Activated CD4-positive, alpha-beta T cell treated with anti-CD3 and anti-CD28 coated beads, Interleukin-2, amount 10 ng/mL, durations not matched to agents 7 days and 5 days (primary cell): ENCODE results near the gene SLAMF9. TPM values are rescaled to one million over a fixed set of nuclear protein-coding genes. Genes with fewer than 3 reads are reported as not detected.

Experiments used
- CTCF ChIA-PET: fragments of 350-600 bp; sonication (Branson Sonifier 250); formaldehyde crosslinking; loops from one replicate; lab custom pipeline; 2021; ENCODE audit warnings: antibody characterized with exemption; lab: Charles Lee
- POLR2A ChIA-PET: fragments of 350-600 bp; sonication (Branson Sonifier 250); formaldehyde crosslinking; loops from one replicate; lab custom pipeline; 2021; ENCODE audit warnings: antibody characterized with exemption; lab: Charles Lee
- DNase-seq: peaks from one replicate; pipeline ENCODE4 v3.0.0-alpha.2; 2020
- H3K27ac Mint-ChIP-seq: one replicate; pipeline ENCODE4 v1.8.0; 2021; ENCODE audit warnings: mild to moderate bottlenecking, moderate library complexity, mixed read lengths
- H3K27me3 Mint-ChIP-seq: one replicate; pipeline ENCODE4 v1.8.0; 2021; ENCODE audit warnings: mixed read lengths
- H3K36me3 Mint-ChIP-seq: one replicate; pipeline ENCODE4 v1.8.0; 2021; ENCODE audit warnings: low read depth, mixed read lengths
- H3K4me1 Mint-ChIP-seq: one replicate; pipeline ENCODE4 v1.8.0; 2021; ENCODE audit warnings: mixed read lengths
- H3K4me3 Mint-ChIP-seq: one replicate; pipeline ENCODE4 v1.8.0; 2021; ENCODE audit warnings: mild to moderate bottlenecking, moderate library complexity, mixed read lengths
- H3K9me3 Mint-ChIP-seq: one replicate; pipeline ENCODE4 v1.8.0; 2021; ENCODE audit warnings: mixed read lengths
- total RNA-seq, 2 experiments: library from RNA; stranded (reverse); gene quantifications; one replicate each; pipeline ENCODE4 v1.2.3, GENCODE V29; 2021

The SLAMF9 gene
- total RNA-seq, 2 experiments from 2014 or later = not detected

DNA sequence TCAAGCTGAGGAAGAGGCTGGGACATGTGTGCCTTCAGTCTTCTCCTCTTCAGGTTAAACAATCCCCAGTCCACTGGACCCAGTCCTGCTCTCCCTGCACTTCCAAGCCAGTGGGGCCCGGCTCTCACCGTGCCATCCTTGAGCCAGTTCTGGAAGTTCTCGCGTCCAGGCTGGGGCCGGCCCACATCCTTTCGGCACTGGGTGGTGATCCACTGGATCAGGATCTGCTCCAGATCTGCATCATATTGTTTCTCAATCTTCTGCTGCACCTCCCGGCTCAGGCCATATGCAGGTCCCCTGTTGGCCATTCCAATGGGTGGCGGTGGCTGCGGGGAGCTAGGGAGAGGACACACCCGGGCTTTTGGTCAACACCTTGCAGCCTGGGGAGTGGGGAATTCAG, 33.8 kb downstream of the SLAMF9 start:
- H3K9me3 Mint-ChIP-seq = no peaks in the 10 kb centered on the region
- H3K27me3 Mint-ChIP-seq = no peaks in the 10 kb centered on the region
- ChIA-PET POLR2A (no interaction called here), CTCF (interaction anchor here (0.6 kb wide), 1 partner anchor 25 kb away, joined by 4 read pairs; no protein-coding TSS in a partner anchor)
- H3K36me3 Mint-ChIP-seq = peaks cover 68% of the 10 kb centered on the region
- DNase-seq = no peak
- H3K27ac Mint-ChIP-seq = peak overlapping the region; percentile 95
- peaks cover 66% of the 10 kb centered on the region for H3K4me1 Mint-ChIP-seq
- no peak overlapping the region for H3K4me3 Mint-ChIP-seq

DNA sequence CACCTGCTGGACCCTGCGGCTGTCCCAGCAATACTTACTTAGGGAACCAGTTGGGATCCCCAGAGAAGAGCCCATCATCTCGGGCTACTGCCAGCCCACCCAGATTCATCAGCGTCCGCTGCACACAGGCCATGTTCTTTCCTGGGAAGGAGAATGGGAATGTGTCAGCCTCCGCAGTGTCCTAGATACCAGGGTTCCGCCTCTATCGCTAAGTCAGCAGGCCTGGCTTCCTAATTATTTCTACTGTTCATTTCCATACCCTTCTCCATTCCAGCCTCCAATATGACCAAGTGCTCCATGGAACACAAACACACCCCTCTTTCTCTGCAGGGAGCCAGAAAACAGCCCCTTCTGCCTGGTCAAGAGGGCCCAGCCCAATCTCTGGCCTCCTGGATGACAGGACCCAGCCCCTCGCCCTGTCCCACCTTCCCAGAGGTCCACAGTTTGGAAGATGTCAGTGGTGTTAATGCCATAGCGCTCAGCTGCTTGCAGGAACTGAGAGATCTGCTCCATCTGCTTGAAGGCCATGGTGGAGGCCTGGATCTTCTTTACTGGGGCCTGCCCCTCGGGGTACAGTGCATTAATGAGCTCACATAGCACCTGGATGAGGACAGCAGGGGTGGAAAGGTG, 34.7 kb downstream of the SLAMF9 start:
- Mint-ChIP-seq H3K27me3 (no peaks in the 10 kb centered on the region), H3K9me3 (no peaks in the 10 kb centered on the region), H3K36me3 (peaks cover 67% of the 10 kb centered on the region), H3K27ac (no peak overlapping the region), H3K4me3 (no peak overlapping the region), H3K4me1 (peaks cover 68% of the 10 kb centered on the region)
- CTCF ChIA-PET = interaction anchor here (0.6 kb wide), 1 partner anchor 203 kb away, joined by 3 read pairs; no protein-coding TSS in a partner anchor
- POLR2A ChIA-PET = no interaction called here
- DNase-seq = no peak

DNA sequence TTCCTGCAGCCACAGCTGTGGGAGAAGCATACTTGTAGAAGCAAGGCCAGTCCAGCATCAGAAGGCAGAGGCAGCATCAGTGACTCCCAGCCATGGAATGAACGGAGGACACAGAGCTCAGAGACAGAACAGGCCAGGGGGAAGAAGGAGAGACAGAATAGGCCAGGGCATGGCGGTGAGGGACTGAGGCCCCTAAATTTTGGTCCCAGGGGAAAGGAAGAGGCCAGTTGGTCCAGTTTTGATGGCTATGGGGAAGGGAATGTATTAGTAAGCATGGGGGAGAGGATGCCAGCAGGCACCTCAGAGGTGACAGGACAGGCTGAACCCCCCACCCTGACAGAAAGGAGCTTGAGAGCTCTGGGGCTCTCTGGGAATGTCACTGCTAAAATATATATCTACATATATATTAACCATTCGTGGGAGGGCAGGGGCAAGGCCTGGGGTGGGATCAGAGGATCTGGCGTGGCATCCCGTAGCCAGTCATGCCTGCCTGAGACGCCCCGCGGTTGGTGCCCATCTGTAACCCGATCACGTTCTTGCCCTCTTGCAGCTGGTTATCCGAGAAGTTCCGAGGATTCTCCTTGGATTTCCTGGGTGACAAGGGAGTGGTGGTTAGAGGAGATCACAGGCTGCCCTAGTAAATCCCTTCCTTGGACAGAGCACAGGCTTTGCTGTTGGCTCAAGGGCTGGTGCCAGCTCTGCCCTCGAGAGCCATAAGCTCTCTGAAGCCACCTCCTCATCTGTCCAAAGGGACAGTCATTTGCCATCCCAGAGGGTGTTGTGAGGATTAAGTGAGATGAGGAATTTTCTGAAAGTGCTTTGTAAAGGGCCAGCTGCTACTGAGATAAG, 35.5 kb downstream of the SLAMF9 start:
- H3K27ac Mint-ChIP-seq = peak overlapping the region; percentile 62
- H3K4me1 Mint-ChIP-seq = peaks cover 76% of the 10 kb centered on the region
- POLR2A ChIA-PET = no interaction called here
- DNase-seq = no peak
- CTCF ChIA-PET = interaction anchor here (0.6 kb wide), 1 partner anchor 204 kb away, joined by 3 read pairs; no protein-coding TSS in a partner anchor
- no peaks in the 10 kb centered on the region for H3K9me3 Mint-ChIP-seq
- H3K4me3 Mint-ChIP-seq = no peak overlapping the region
- H3K27me3 Mint-ChIP-seq = no peaks in the 10 kb centered on the region
- H3K36me3 Mint-ChIP-seq = peaks cover 66% of the 10 kb centered on the region

DNA sequence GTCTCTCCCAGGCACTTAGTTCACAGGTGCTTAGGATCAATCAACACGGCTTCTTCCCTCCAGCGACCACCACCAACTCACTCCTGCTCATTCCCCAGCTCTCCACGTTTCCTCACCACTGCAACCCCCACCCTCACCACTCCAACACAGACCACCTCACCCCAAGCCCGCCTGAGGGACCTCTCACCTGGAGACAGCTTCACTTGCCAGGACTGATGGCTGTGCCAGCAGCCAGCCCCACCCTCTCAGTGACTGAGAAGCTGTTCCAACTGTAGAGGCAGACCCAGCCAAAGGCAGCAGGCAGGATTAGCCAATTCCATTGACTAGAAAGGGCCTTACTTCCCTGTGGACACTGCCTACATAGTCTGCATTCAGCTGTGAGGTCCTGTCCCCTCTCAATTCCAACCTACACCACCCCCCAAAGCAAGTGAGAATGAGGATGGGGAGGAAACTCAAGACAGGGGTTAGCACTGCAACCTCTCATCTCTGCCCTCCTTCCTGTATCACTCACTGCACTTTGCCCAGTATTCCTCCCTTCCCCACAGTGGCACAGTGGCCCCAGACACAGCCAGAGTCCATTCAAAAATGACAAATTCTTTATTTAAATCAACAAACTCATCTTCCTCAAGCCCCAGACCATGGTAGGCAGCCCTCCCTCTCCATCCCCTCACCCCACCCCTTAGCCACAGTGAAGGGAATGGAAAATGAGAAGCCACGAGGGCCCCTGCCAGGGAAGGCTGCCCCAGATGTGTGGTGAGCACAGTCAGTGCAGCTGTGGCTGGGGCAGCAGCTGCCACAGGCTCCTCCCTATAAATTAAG, 36.3 kb downstream of the SLAMF9 start:
- ChIA-PET POLR2A (no interaction called here), CTCF (no interaction called here)
- peaks cover 62% of the 10 kb centered on the region for H3K36me3 Mint-ChIP-seq
- peaks cover 78% of the 10 kb centered on the region for H3K4me1 Mint-ChIP-seq
- no peaks in the 10 kb centered on the region for H3K27me3 Mint-ChIP-seq
- no peak for DNase-seq
- no peaks in the 10 kb centered on the region for H3K9me3 Mint-ChIP-seq
- no peak overlapping the region for H3K4me3 Mint-ChIP-seq
- H3K27ac Mint-ChIP-seq = peak overlapping the region; percentile 62

DNA sequence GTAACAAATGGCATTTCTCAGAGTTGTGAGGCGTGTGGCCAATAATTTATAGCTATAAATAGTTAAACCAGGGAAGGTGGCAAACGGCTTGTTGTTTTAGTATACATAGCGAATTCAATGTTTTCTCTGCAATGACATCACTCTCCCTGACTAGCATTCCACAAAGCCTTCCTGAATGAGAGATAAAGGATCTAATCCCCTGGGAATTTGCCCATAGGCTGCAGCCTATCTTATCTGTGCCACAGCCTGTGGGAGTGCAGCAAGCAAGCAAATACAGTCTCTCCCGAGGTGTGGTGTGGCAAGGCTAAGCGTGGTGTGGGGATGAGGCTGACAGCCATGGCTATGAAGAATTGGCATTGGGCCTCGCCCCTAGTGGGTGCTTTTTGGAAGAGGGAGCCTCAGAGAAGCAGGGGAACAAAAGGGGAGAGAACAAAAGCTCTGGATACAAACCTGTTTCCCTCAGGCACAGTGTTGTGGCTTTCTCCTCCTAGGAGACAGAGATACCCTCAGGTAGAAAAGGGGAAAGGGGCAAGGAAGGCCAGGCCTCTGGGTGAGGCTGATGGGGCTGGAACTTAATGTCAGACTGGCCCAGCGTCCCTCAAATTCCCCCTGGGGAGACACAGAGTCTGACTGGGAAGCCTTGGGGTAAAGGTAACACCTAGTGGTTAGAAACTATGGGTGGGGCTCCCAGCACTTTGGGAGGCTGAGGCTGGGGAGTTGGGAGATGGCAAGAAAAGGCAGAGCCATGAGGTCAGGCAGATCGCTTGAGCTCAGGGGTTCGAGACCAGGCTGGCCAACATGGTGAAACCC, 37.6 kb downstream of the SLAMF9 start:
- no peak overlapping the region for H3K4me3 Mint-ChIP-seq
- H3K36me3 Mint-ChIP-seq = peaks cover 57% of the 10 kb centered on the region
- peak overlapping the region; percentile 78 for H3K27ac Mint-ChIP-seq

DNA sequence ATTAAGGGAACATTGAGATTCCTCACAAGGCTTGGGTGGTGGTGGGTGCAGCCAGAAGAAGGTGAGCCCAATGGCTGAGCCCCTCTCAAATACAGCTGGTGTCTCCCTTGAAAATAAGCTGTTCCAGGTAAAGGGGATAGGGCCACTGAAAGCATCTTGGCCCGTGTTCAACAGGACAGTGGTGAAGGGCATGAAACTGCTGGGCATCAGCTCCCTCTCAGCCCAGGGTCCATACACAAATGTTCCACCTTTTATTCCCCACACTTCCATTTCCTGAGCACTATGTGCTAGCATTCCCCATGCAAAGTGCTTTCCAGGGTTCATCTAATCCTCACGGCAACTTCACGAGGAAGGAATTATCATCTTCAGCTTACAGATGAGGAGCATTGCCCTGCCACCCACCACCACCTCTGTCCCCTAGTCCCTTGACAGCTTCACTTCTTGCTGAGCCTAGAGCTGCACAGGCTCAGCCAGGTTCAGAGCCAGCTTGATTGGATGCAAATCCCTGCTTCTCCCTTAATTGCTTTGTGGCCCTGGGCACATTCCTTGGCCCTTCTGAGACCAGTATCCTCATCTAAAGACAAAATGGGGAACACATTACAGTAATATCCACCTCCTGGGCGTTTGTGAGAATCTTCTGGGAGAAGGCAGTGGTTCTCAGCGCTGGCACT, 38.3 kb downstream of the SLAMF9 start:
- DNase-seq = no peak
- peaks cover 51% of the 10 kb centered on the region for H3K36me3 Mint-ChIP-seq
- H3K27ac Mint-ChIP-seq = peak overlapping the region; percentile 47
- no peaks in the 10 kb centered on the region for H3K27me3 Mint-ChIP-seq
- ChIA-PET POLR2A (no interaction called here), CTCF (interaction anchor here (0.6 to 2.2 kb wide), 3 partner anchors 9 to 1128 kb away, joined by 3 to 6 read pairs (median 4); no protein-coding TSS in a partner anchor)
- H3K4me1 Mint-ChIP-seq = peaks cover 80% of the 10 kb centered on the region
- no peaks in the 10 kb centered on the region for H3K9me3 Mint-ChIP-seq
- no peak overlapping the region for H3K4me3 Mint-ChIP-seq

More for the DNA sequence above, 37.6 kb downstream of the SLAMF9 start:
- POLR2A ChIA-PET = no interaction called here
- CTCF ChIA-PET = interaction anchor here (0.6 to 2.2 kb wide), 2 partner anchors 8 to 185 kb away, joined by 3 to 6 read pairs; no protein-coding TSS in a partner anchor
- H3K27me3 Mint-ChIP-seq = no peaks in the 10 kb centered on the region
- H3K9me3 Mint-ChIP-seq = no peaks in the 10 kb centered on the region
- H3K4me1 Mint-ChIP-seq = peaks cover 80% of the 10 kb centered on the region
- DNase-seq = no peak

DNA sequence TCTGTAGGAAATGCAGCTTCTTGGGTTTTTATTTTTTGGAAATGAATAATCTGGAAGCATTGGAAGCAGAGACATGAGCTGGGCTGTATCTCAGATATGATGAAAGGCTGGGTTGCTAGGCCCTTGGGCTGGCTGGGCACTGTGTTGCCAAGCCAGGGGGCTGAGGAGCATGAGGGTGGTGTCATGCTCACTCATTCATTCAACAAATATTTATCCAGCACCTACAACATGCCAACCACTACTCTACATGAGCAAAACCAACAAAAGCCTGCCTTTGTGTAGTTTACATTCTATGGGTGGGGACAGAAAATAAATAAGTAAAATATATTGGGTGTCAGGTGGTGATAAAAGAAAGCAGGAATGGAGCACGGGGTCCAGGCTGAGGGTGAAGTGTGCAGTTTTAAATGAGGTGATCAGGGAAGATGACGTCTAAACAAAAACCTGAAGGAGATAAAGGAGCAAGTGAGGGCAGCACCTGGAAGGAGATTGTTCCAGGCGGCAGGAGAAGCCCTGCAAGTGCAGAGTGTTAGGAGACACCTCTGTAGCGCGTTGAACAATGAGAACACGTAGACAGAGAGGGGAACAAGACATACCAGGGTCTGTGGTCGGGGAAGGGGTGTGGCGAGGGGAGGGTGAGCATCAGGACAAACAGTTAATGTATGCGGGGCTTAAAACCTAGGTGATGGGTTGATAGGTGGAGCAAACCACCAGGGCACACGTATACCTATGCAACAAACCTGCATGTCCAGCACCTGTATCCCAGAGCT, 39.6 kb downstream of the SLAMF9 start:
- no peak for DNase-seq
- peaks cover 43% of the 10 kb centered on the region for H3K36me3 Mint-ChIP-seq
- POLR2A ChIA-PET = interaction anchor here (1.4 kb wide), 1 partner anchor 11 kb away, joined by 4 read pairs; the partner anchor contains the start of gene TAGLN2
- no peak overlapping the region for H3K4me3 Mint-ChIP-seq
- peaks cover 79% of the 10 kb centered on the region for H3K4me1 Mint-ChIP-seq
- no peaks in the 10 kb centered on the region for H3K27me3 Mint-ChIP-seq
- CTCF ChIA-PET = interaction anchor here (1.0 to 2.2 kb wide), 2 partner anchors 10 kb away, joined by 4 to 6 read pairs; no protein-coding TSS in a partner anchor
- peak overlapping the region; percentile 68 for H3K27ac Mint-ChIP-seq
- H3K9me3 Mint-ChIP-seq = no peaks in the 10 kb centered on the region

DNA sequence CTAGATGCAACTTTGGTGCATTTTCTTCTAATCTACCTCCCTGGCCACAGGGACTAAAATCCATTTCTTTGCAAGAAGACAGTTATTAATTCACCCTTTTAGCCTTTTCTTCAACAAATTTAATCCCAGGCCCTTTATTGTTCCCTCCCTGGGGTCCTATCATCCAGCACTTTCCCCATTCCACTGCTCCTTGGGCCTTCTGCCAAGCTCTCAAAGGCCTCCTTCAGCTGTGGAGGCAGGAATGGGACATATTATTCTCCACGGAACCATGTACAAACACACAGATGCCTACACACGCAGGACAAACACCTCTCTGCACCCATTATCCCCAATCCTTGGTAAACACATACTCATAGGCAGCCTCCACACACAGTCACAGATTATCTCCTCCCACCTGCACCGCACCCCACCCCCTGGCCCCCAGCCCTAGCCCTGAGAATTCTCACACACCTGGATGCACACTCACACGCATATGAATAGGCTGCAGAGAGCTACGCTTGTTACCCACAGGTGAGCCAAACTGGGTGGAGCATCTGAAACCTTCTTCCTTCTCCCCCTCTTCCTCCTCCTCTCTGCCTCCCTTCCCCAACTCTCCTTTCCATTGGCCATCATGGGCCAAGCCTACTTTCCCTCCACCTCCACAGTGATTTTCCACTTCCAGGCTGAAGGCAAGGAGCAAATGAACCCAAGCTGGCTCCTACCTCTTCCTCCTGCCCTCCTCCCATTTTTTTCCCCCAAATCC, 40.4 kb downstream of the SLAMF9 start:
- peaks cover 77% of the 10 kb centered on the region for H3K4me1 Mint-ChIP-seq
- CTCF ChIA-PET = interaction anchor here (1.0 kb wide), 1 partner anchor 10 kb away, joined by 4 read pairs; no protein-coding TSS in a partner anchor
- no peak overlapping the region for H3K4me3 Mint-ChIP-seq
- peaks cover 35% of the 10 kb centered on the region for H3K36me3 Mint-ChIP-seq
- POLR2A ChIA-PET = interaction anchor here (1.4 kb wide), 1 partner anchor 12 kb away, joined by 4 read pairs; the partner anchor contains the start of gene TAGLN2
- DNase-seq = no peak
- no peak overlapping the region for H3K27ac Mint-ChIP-seq
- H3K9me3 Mint-ChIP-seq = no peaks in the 10 kb centered on the region
- no peaks in the 10 kb centered on the region for H3K27me3 Mint-ChIP-seq

DNA sequence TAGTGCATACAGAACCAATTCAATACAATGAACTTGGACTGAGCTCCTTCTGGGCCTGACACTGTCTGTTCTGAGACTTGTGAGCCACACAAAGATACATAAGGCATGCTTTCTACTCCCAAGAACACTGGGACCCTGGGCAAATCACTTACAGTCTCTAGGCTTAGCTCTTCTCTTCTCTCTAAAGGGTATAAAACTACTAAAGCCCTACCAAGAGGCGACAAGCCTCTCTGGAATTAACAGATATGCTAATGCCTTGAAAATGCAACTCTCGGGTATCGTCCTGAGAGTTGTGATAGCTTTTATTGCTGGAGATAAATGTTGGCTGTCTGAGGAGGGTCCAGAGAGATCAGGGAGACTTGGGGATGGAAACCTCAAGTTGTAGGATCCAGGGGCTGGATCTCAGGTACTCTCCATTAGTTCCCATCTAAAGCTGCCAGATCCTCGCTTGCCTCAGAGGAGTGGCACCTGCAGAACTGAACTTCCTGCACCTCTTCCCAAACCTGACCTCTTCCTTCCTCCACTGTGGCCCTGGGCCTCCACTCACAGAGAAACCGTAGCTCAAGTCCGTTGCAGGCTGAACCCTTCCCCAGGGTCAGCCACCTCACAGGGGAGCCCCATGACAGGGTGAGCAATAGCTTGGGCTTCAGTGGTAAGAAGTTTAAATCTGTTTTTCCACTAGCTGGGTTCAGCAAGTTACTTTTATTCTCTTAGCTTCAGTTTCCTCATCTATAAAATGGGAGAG, 42.5 kb downstream of the SLAMF9 start:
- H3K27me3 Mint-ChIP-seq = no peaks in the 10 kb centered on the region
- H3K36me3 Mint-ChIP-seq = peaks cover 21% of the 10 kb centered on the region
- peak overlapping the region; percentile 92 for H3K27ac Mint-ChIP-seq
- CTCF ChIA-PET = interaction anchor here (0.6 to 1.1 kb wide), 2 partner anchors 10 to 11 kb away, joined by 3 to 4 read pairs; no protein-coding TSS in a partner anchor
- peak overlapping the region; percentile 49 for H3K4me3 Mint-ChIP-seq
- no peak for DNase-seq
- POLR2A ChIA-PET = no interaction called here
- no peaks in the 10 kb centered on the region for H3K9me3 Mint-ChIP-seq
- H3K4me1 Mint-ChIP-seq = peaks cover 74% of the 10 kb centered on the region
